ENCODE results near the gene S100A7A.
"Not testable (repeated sequence)": the region's sequence is repeated elsewhere in the genome, so short reads cannot be mapped to it uniquely, and the experiment has no call there.

GRCh38 chr1:153419436-153419793 is 3.1 kb downstream of the S100A7A start:
- TF ChIP-seq ZNF792 (tag by site-specific recombination; IDR thresholded peaks at IDR 0.05); TSHZ1 (tag by site-specific recombination; IDR thresholded peaks at IDR 0.05; ENCODE audit: borderline replicate concordance); CTCF (tag by site-specific recombination; IDR thresholded peaks at IDR 0.05); SP2 (tag by site-specific recombination; IDR thresholded peaks at IDR 0.05); INSM2 (tag by site-specific recombination; IDR thresholded peaks at IDR 0.05); ZNF776 (tag by site-specific recombination; IDR thresholded peaks at IDR 0.05; ENCODE audit: borderline replicate concordance); ZNF513 (tag by site-specific recombination; IDR thresholded peaks at IDR 0.05); ZBTB48 (tag by site-specific recombination; IDR thresholded peaks at IDR 0.05): not testable (repeated sequence)
- TF ChIP-seq, protein P1, sequence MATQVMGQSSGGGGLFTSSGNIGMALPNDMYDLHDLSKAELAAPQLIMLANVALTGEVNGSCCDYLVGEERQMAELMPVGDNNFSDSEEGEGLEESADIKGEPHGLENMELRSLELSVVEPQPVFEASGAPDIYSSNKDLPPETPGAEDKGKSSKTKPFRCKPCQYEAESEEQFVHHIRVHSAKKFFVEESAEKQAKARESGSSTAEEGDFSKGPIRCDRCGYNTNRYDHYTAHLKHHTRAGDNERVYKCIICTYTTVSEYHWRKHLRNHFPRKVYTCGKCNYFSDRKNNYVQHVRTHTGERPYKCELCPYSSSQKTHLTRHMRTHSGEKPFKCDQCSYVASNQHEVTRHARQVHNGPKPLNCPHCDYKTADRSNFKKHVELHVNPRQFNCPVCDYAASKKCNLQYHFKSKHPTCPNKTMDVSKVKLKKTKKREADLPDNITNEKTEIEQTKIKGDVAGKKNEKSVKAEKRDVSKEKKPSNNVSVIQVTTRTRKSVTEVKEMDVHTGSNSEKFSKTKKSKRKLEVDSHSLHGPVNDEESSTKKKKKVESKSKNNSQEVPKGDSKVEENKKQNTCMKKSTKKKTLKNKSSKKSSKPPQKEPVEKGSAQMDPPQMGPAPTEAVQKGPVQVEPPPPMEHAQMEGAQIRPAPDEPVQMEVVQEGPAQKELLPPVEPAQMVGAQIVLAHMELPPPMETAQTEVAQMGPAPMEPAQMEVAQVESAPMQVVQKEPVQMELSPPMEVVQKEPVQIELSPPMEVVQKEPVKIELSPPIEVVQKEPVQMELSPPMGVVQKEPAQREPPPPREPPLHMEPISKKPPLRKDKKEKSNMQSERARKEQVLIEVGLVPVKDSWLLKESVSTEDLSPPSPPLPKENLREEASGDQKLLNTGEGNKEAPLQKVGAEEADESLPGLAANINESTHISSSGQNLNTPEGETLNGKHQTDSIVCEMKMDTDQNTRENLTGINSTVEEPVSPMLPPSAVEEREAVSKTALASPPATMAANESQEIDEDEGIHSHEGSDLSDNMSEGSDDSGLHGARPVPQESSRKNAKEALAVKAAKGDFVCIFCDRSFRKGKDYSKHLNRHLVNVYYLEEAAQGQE (tag by site-specific recombination; IDR thresholded peaks at IDR 0.05) = not testable (repeated sequence)
- TF ChIP-seq, protein P2, sequence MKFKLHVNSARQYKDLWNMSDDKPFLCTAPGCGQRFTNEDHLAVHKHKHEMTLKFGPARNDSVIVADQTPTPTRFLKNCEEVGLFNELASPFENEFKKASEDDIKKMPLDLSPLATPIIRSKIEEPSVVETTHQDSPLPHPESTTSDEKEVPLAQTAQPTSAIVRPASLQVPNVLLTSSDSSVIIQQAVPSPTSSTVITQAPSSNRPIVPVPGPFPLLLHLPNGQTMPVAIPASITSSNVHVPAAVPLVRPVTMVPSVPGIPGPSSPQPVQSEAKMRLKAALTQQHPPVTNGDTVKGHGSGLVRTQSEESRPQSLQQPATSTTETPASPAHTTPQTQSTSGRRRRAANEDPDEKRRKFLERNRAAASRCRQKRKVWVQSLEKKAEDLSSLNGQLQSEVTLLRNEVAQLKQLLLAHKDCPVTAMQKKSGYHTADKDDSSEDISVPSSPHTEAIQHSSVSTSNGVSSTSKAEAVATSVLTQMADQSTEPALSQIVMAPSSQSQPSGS (tag by site-specific recombination; IDR thresholded peaks at IDR 0.05; ENCODE audit: low read depth) = not testable (repeated sequence)

Data from HEK293 (cell line).